Activated CD8-positive, alpha-beta memory T cell treated with anti-CD3 and anti-CD28 coated beads, Interleukin-2, amount 50 U/mL, for 1 hour (primary cell): ENCODE data around the gene C10orf90.

Experiments used
- DNase-seq: peaks from one replicate; pipeline ENCODE4 v3.0.0-alpha.2; 2020; ENCODE audit errors: extremely low read depth

C10orf90 gene

GRCh38 chr10:126504063-126504760, 166.3 kb downstream of the C10orf90 start:
- DNase-seq: no peak

GRCh38 chr10:126503392-126504062, 167.0 kb downstream of the C10orf90 start:
- no peak for DNase-seq

GRCh38 chr10:126502441-126502840, 168.1 kb downstream of the C10orf90 start:
- DNase-seq: no peak

- no peak for DNase-seq
Measured at GRCh38 chr10:126501828-126502227, 168.7 kb downstream of the C10orf90 start.

- no peak for DNase-seq
Measured at GRCh38 chr10:126500866-126501265, 169.6 kb downstream of the C10orf90 start.

GRCh38 chr10:126500185-126500584, 170.3 kb downstream of the C10orf90 start:
- DNase-seq: no peak

GRCh38 chr10:126499744-126500143, 170.7 kb downstream of the C10orf90 start:
- DNase-seq: no peak

- DNase-seq: no peak
Measured at GRCh38 chr10:126497672-126498071, 172.8 kb downstream of the C10orf90 start.

- no peak for DNase-seq
Measured at GRCh38 chr10:126496771-126497545, 173.5 kb downstream of the C10orf90 start.

GRCh38 chr10:126491476-126491875, 179.0 kb downstream of the C10orf90 start:
- DNase-seq: no peak

- no peak for DNase-seq
Measured at GRCh38 chr10:126481181-126481580, 189.3 kb downstream of the C10orf90 start.

GRCh38 chr10:126480648-126481047, 189.8 kb downstream of the C10orf90 start:
- no peak for DNase-seq

- DNase-seq: no peak
Measured at GRCh38 chr10:126479280-126479895, 191.1 kb downstream of the C10orf90 start.

- no peak for DNase-seq
Measured at GRCh38 chr10:126478546-126478945, 191.9 kb downstream of the C10orf90 start.

GRCh38 chr10:126476246-126476645, 194.2 kb downstream of the C10orf90 start:
- DNase-seq: no peak

- no peak for DNase-seq
Measured at GRCh38 chr10:126475074-126475691, 195.3 kb downstream of the C10orf90 start.

- DNase-seq: no peak
Measured at GRCh38 chr10:126474031-126474430, 196.5 kb downstream of the C10orf90 start.

GRCh38 chr10:126470991-126471390, 199.5 kb downstream of the C10orf90 start:
- DNase-seq: no peak

- no peak for DNase-seq
Measured at GRCh38 chr10:126469692-126470091, 200.8 kb downstream of the C10orf90 start.

- DNase-seq: no peak
Measured at GRCh38 chr10:126468876-126469643, 201.4 kb downstream of the C10orf90 start.

- no peak for DNase-seq
Measured at GRCh38 chr10:126468467-126468866, 202.0 kb downstream of the C10orf90 start.
